Kidney epithelial cell (primary cell): Measurements from ENCODE around the gene PACS1. TPM values are rescaled to one million over a fixed set of nuclear protein-coding genes. Genes with fewer than 3 reads are reported as not detected.

Experiments used
- DNase-seq: peaks from one replicate; pipeline ENCODE4 v3.0.0-alpha.2; 2010; ENCODE audit warnings: low read depth
- H3K27me3 ChIP-seq: 2 replicates; pipeline ENCODE4 v1.6.0; 2011; ENCODE audit warnings: low read length; ENCODE audit not compliant: control insufficient read depth, insufficient read depth
- H3K36me3 ChIP-seq: 2 replicates; pipeline ENCODE4 v1.5.1; 2011; ENCODE audit warnings: low read length; ENCODE audit not compliant: control insufficient read depth, insufficient read depth
- H3K4me3 ChIP-seq: 2 replicates; pipeline ENCODE4 v1.5.1; 2011; ENCODE audit warnings: low read depth, mild to moderate bottlenecking, control low read depth, low read length
- CTCF ChIP-seq: IDR thresholded peaks from 2 replicates; pipeline ENCODE4 v1.5.1; 2011; ENCODE audit warnings: mild to moderate bottlenecking, moderate library complexity, low read length, control low read depth, inconsistent platforms; ENCODE audit not compliant: insufficient read depth, poor library complexity, severe bottlenecking
- total RNA-seq: library from RNA; depleted of rRNA; stranded (reverse); fragments of >200 nt; gene quantifications from 2 replicates; pipeline ENCODE4 v1.2.3, GENCODE V29; 2015

PACS1 gene
- total RNA-seq, 1 donor from 2014 or later = 29.4 TPM

- Histone ChIP-seq H3K36me3 (no peaks in the 10 kb centered on the region), H3K4me3 (no peak overlapping the region), H3K27me3 (no peaks in the 10 kb centered on the region)
- TF ChIP-seq CTCF = no peak
- no peak for DNase-seq
Measured at GRCh38 chr11:66124564-66124963, 54.5 kb downstream of the PACS1 start.

- Histone ChIP-seq H3K36me3 (no peaks in the 10 kb centered on the region), H3K4me3 (no peak overlapping the region), H3K27me3 (no peaks in the 10 kb centered on the region)
- DNase-seq = no peak
- TF ChIP-seq CTCF = no peak
Measured at GRCh38 chr11:66126064-66126463, 56.0 kb downstream of the PACS1 start.

- TF ChIP-seq CTCF = no peak
- Histone ChIP-seq H3K27me3 (no peaks in the 10 kb centered on the region), H3K36me3 (no peaks in the 10 kb centered on the region), H3K4me3 (no peak overlapping the region)
- DNase-seq = peak; percentile 50
Measured at GRCh38 chr11:66126808-66127555, 56.9 kb downstream of the PACS1 start.

DNA sequence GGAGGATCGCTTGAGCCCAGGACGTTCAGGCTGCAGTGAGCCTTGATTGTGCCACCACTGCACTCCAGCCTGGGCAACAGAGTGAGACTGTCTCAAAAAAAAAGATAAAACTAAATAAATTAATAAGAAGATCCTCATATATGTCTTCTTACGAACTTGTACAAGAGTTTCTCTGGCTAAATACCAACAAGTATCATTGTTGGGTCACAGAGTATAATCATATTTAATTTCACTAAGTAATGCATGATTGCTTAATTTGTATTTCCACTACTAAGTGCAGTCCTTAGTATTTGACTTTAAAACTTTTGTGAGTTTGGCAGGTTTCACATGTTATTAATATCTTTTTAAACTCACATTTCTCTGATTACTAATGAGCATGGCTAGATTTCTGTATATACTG, 60.9 kb downstream of the PACS1 start:
- H3K4me3 ChIP-seq = no peak overlapping the region
- H3K36me3 ChIP-seq = no peaks in the 10 kb centered on the region
- no peak for DNase-seq
- H3K27me3 ChIP-seq = no peaks in the 10 kb centered on the region
- no peak for TF ChIP-seq CTCF

- no peak for TF ChIP-seq CTCF
- no peaks in the 10 kb centered on the region for H3K36me3 ChIP-seq
- no peak for DNase-seq
- no peaks in the 10 kb centered on the region for H3K27me3 ChIP-seq
- no peak overlapping the region for H3K4me3 ChIP-seq
Measured at GRCh38 chr11:66131937-66132632, 62.0 kb downstream of the PACS1 start.
